Stimulated activated CD4-positive, alpha-beta T cell treated with anti-CD3 and anti-CD28 coated beads, TNF-alpha, amount 100 ng/mL, for 1 hour (primary cell): ENCODE measurements around the gene DENND1B.
"Not testable (repeated sequence)": the region's sequence is repeated elsewhere in the genome, so short reads cannot be mapped to it uniquely, and the experiment has no call there.

ENCODE experiments used
- DNase-seq, 3 donors: peaks; one replicate each; pipeline ENCODE4 v3.0.0-alpha.2; 2020; ENCODE audit warnings: low read depth in 3 of 3, low spot score in 1 of 3

Gene DENND1B

GRCh38 chr1:197633447-197634078 lies 141.7 kb downstream of the DENND1B start:
- DNase-seq, result no peak

GRCh38 chr1:197632651-197633050 lies 142.6 kb downstream of the DENND1B start:
- DNase-seq, result no peak

- DNase-seq, result no peak
Measured at GRCh38 chr1:197632005-197632404, 143.3 kb downstream of the DENND1B start.

GRCh38 chr1:197622371-197622770 lies 152.9 kb downstream of the DENND1B start:
- DNase-seq, result no peak

GRCh38 chr1:197621761-197622160 lies 153.5 kb downstream of the DENND1B start:
- no peak for DNase-seq

GRCh38 chr1:197620714-197621163 lies 154.5 kb downstream of the DENND1B start:
- no peak for DNase-seq

GRCh38 chr1:197619008-197619640 lies 156.2 kb downstream of the DENND1B start:
- DNase-seq, result no peak

GRCh38 chr1:197618061-197618460 lies 157.2 kb downstream of the DENND1B start:
- DNase-seq, result no peak

- DNase-seq, result no peak
Measured at GRCh38 chr1:197615693-197616011, 159.6 kb downstream of the DENND1B start.

- DNase-seq, result no peak
Measured at GRCh38 chr1:197614916-197615692, 160.2 kb downstream of the DENND1B start.

GRCh38 chr1:197606168-197606845 lies 169.0 kb downstream of the DENND1B start:
- DNase-seq, result no peak

GRCh38 chr1:197604302-197604701 lies 171.0 kb downstream of the DENND1B start:
- DNase-seq, result no peak

- DNase-seq, result no peak
Measured at GRCh38 chr1:197600751-197601150, 174.5 kb downstream of the DENND1B start.

- no peak for DNase-seq
Measured at GRCh38 chr1:197599789-197600188, 175.5 kb downstream of the DENND1B start.

- DNase-seq, result no peak
Measured at GRCh38 chr1:197598935-197599334, 176.3 kb downstream of the DENND1B start.

GRCh38 chr1:197595304-197595904 lies 179.9 kb downstream of the DENND1B start:
- DNase-seq, result no peak

GRCh38 chr1:197590687-197591086 lies 184.6 kb downstream of the DENND1B start:
- no peak for DNase-seq

GRCh38 chr1:197585809-197586208 lies 189.5 kb downstream of the DENND1B start:
- DNase-seq, result no peak

- DNase-seq, result no peak
Measured at GRCh38 chr1:197577580-197577979, 197.7 kb downstream of the DENND1B start.

- not testable (repeated sequence) for DNase-seq
Measured at GRCh38 chr1:197575531-197575930, 199.7 kb downstream of the DENND1B start.

- no peak for DNase-seq
Measured at GRCh38 chr1:197572169-197572568, 203.1 kb downstream of the DENND1B start.
